GM23338 (cell line): ENCODE data around the gene PPP1R7.

Experiments used
- CREB1 ChIP-seq: fragments of 250-450 bp; sonication (Bioruptor Pico); IDR thresholded peaks from 2 replicates; pipeline ENCODE4 v1.5.0; 2020; ENCODE audit warnings: low read depth, mild to moderate bottlenecking, moderate library complexity
- EZH2 ChIP-seq: fragments of 200-600 bp; sonication (generic); IDR thresholded peaks from one replicate; pipeline ENCODE4 v1.8.0; 2017; ENCODE audit warnings: antibody characterized with exemption, mild to moderate bottlenecking, low read depth; ENCODE audit not compliant: unreplicated experiment
- EZH2phosphoT487 ChIP-seq: fragments of 200-600 bp; sonication (generic); IDR thresholded peaks from one replicate; pipeline ENCODE4 v1.8.1; 2018; ENCODE audit warnings: antibody characterized with exemption; ENCODE audit not compliant: unreplicated experiment
- JUNB ChIP-seq: IDR thresholded peaks from one replicate; pipeline ENCODE4 v1.6.1; 2016; ENCODE audit warnings: antibody characterized with exemption; ENCODE audit not compliant: unreplicated experiment
- NANOG ChIP-seq: IDR thresholded peaks from 2 replicates; pipeline ENCODE4 v1.6.1; 2016; ENCODE audit warnings: antibody characterized with exemption, borderline replicate concordance
- POLR2AphosphoS5 ChIP-seq: IDR thresholded peaks from 2 replicates; pipeline ENCODE4 v1.6.1; 2016; ENCODE audit warnings: antibody characterized with exemption, low read depth
- REST ChIP-seq: IDR thresholded peaks from one replicate; pipeline ENCODE4 v1.6.1; 2018; ENCODE audit warnings: antibody characterized with exemption; ENCODE audit not compliant: unreplicated experiment
- STAT1 ChIP-seq: IDR thresholded peaks from one replicate; pipeline ENCODE4 v1.6.1; 2016; ENCODE audit warnings: antibody characterized with exemption; ENCODE audit not compliant: unreplicated experiment
- ZNF114 ChIP-seq: fragments of 250-450 bp; sonication (Bioruptor Pico); IDR thresholded peaks from 2 replicates; pipeline ENCODE4 v1.5.0; 2020; ENCODE audit warnings: mild to moderate bottlenecking, moderate library complexity
- ZNF331 ChIP-seq: fragments of 250-450 bp; sonication (Bioruptor Pico); IDR thresholded peaks from 2 replicates; pipeline ENCODE4 v1.5.0; 2020; ENCODE audit warnings: low read depth, mild to moderate bottlenecking, moderate library complexity
- TF ChIP-seq, protein P1 (sequence below), 2 experiments: fragments of 200-600 bp in 1 of 2; sonication (generic) in 1 of 2; conservative IDR thresholded peaks; 2 replicates each; pipeline versions ENCODE4 v1.5.1 to v1.6.1; 2016 to 2017; ENCODE audit warnings: antibody characterized with exemption in 2 of 2, low read depth in 2 of 2, mild to moderate bottlenecking in 2 of 2, moderate library complexity in 1 of 2

DNA sequence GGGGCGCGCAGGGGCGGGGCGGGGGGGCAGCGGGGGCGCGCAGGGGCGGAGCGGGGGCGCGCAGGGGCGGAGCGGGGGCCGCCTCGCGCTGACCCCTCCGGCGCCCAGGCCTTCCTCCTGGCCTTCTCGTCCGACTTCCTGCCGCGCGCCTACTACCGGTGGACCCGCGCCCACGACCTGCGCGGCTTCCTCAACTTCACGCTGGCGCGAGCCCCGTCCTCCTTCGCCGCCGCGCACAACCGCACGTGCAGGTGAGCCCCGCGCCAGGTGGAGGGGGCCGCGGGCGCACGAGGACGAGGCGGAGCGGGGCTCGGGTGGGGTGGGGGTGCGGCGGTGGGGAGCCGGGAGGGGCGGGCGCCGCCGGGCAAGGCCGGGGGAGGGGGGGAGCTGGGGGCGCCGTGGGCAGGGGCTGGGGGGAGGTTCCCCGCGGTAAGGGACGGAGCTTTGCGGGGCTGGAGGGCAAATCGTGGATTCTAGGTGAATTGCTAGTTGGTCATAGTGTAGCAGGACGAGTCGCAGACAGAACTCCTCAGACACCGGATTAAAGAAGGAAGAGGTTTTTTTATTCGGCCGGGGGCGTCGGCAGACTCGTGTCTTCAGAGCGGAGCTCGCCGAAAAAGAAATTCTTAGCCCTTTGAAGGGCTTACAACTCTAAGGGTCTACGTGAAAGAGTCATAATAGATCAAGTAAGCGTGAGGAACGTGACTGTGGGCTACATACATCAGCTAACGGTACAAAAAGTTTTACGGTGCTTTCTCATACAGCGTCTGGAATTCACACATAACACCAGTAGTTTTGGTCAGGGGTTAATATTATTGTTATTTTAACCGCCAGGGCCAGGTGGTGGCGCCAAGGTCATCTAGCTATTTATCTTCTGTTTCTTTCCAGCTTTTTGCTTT lies 68.1 kb downstream of the PPP1R7 start:
- TF ChIP-seq, protein P1, sequence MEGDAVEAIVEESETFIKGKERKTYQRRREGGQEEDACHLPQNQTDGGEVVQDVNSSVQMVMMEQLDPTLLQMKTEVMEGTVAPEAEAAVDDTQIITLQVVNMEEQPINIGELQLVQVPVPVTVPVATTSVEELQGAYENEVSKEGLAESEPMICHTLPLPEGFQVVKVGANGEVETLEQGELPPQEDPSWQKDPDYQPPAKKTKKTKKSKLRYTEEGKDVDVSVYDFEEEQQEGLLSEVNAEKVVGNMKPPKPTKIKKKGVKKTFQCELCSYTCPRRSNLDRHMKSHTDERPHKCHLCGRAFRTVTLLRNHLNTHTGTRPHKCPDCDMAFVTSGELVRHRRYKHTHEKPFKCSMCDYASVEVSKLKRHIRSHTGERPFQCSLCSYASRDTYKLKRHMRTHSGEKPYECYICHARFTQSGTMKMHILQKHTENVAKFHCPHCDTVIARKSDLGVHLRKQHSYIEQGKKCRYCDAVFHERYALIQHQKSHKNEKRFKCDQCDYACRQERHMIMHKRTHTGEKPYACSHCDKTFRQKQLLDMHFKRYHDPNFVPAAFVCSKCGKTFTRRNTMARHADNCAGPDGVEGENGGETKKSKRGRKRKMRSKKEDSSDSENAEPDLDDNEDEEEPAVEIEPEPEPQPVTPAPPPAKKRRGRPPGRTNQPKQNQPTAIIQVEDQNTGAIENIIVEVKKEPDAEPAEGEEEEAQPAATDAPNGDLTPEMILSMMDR (conservative IDR thresholded peaks at IDR 0.05; ENCODE audit: low read depth in 2 of 2): peak; percentile 29 to 45
- TF ChIP-seq EZH2phosphoT487 (no peak), JUNB (no peak), ZNF331 (CRISPR knock-in tag) (no peak), EZH2 (no peak), POLR2AphosphoS5 (peak; percentile 6; the same call in 1 of the 2 replicates), STAT1 (no peak), REST (no peak), CREB1 (CRISPR knock-in tag) (no peak), NANOG (no peak), ZNF114 (CRISPR knock-in tag) (no peak)
